HG02852 (cell line): ENCODE measurements around the gene TGOLN2.

Source experiments
- ATAC-seq: cut with Tn5 transposase; IDR thresholded peaks from one replicate; pipeline ENCODE4 v1.9.1; 2021; ENCODE audit warnings: mild to moderate bottlenecking, moderate library complexity; ENCODE audit not compliant: unreplicated experiment

Gene TGOLN2

GRCh38 chr2:85269959-85270358 lies 57.8 kb downstream of the TGOLN2 start:
- no peak for ATAC-seq
